NCI-H1048 (cell line): ENCODE measurements around the gene C2orf74.
A peak's percentile ranks its signal among the peaks of the same experiment; 100 is the strongest.
"Not testable (repeated sequence)": the region's sequence is repeated elsewhere in the genome, so short reads cannot be mapped to it uniquely, and the experiment has no call there.

ENCODE experiments used
- DNase-seq: peaks from one replicate; lab custom pipeline; 2025; lab: John Stamatoyannopoulos, UW

Gene C2orf74

GRCh38 chr2:61161888-61162287 is at the start of gene C2orf74:
Gene C2orf74, plus strand, starts transcription at chr2:61162188. Its CDS starts 327 bp downstream, at chr2:61162515.
- DNase-seq, result no peak

- no peak for DNase-seq
Observed at GRCh38 chr2:61114147-61114546, 47.8 kb upstream of the C2orf74 start.

- DNase-seq, result no peak
Observed at GRCh38 chr2:61116302-61116701, 45.7 kb upstream of the C2orf74 start.

- DNase-seq, result peak; percentile 74
Observed at GRCh38 chr2:61117534-61117933, 44.5 kb upstream of the C2orf74 start.

GRCh38 chr2:61125123-61125710 is 36.8 kb upstream of the C2orf74 start:
- no peak for DNase-seq

GRCh38 chr2:61125798-61126197 is 36.2 kb upstream of the C2orf74 start:
- DNase-seq, result no peak

- DNase-seq, result not testable (repeated sequence)
Observed at GRCh38 chr2:61128122-61128521, 33.9 kb upstream of the C2orf74 start.

- no peak for DNase-seq
Observed at GRCh38 chr2:61134141-61134540, 27.8 kb upstream of the C2orf74 start.

GRCh38 chr2:61135510-61135909 is 26.5 kb upstream of the C2orf74 start:
- no peak for DNase-seq

GRCh38 chr2:61138859-61139258 is 23.1 kb upstream of the C2orf74 start:
- DNase-seq, result no peak

GRCh38 chr2:61141151-61141550 is 20.8 kb upstream of the C2orf74 start:
- no peak for DNase-seq

GRCh38 chr2:61144697-61145268 is 17.2 kb upstream of the C2orf74 start:
- DNase-seq, result no peak

GRCh38 chr2:61145990-61146389 is 16.0 kb upstream of the C2orf74 start:
- DNase-seq, result no peak

- not testable (repeated sequence) for DNase-seq
Observed at GRCh38 chr2:61148091-61148490, 13.9 kb upstream of the C2orf74 start.

- DNase-seq, result no peak
Observed at GRCh38 chr2:61149074-61149473, 12.9 kb upstream of the C2orf74 start.

GRCh38 chr2:61151436-61151835 is 10.6 kb upstream of the C2orf74 start:
- DNase-seq, result no peak

- DNase-seq, result no peak
Observed at GRCh38 chr2:61157371-61158003, 4.5 kb upstream of the C2orf74 start.

GRCh38 chr2:61158356-61158955 is 3.5 kb upstream of the C2orf74 start:
- no peak for DNase-seq

GRCh38 chr2:61162721-61163120 is 733 bp downstream of the C2orf74 start:
- no peak for DNase-seq

- not testable (repeated sequence) for DNase-seq
Observed at GRCh38 chr2:61165082-61165481, 3.1 kb downstream of the C2orf74 start.

GRCh38 chr2:61165946-61166345 is 4.0 kb downstream of the C2orf74 start:
- no peak for DNase-seq

- no peak for DNase-seq
Observed at GRCh38 chr2:61167579-61167978, 5.6 kb downstream of the C2orf74 start.

- no peak for DNase-seq
Observed at GRCh38 chr2:61172671-61173070, 10.7 kb downstream of the C2orf74 start.
